BE2C (cell line): ENCODE results near the gene RANGRF. TPM values are rescaled to one million over a fixed set of nuclear protein-coding genes. Genes with fewer than 3 reads are reported as not detected.
A peak's percentile ranks its signal among the peaks of the same experiment; 100 is the strongest.
"Not testable (repeated sequence)": the region's sequence is repeated elsewhere in the genome, so short reads cannot be mapped to it uniquely, and the experiment has no call there.

ENCODE experiments used
- DNase-seq: peaks from one replicate; pipeline ENCODE4 v3.0.0-alpha.2; 2020
- H3K27me3 ChIP-seq: fragments of 250-450 bp; sonication (Bioruptor Pico); 2 replicates; pipeline ENCODE4 v1.5.1; 2020; ENCODE audit warnings: mild to moderate bottlenecking
- H3K36me3 ChIP-seq: fragments of 250-450 bp; sonication (Bioruptor Pico); 2 replicates; pipeline ENCODE4 v1.5.1; 2020; ENCODE audit warnings: mild to moderate bottlenecking
- H3K4me1 ChIP-seq: fragments of 250-450 bp; sonication (Bioruptor Pico); 2 replicates; pipeline ENCODE4 v1.5.1; 2020
- H3K4me3 ChIP-seq: 2 replicates; pipeline ENCODE4 v1.5.1; 2011; ENCODE audit warnings: low read depth, low read length
- H3K9me3 ChIP-seq: fragments of 250-450 bp; sonication (Bioruptor Pico); 2 replicates; pipeline ENCODE4 v1.5.1; 2020
- polyA plus RNA-seq: library from polyadenylated mRNA; unstranded; fragments of >200 nt; gene quantifications from one replicate; pipeline ENCODE4 v1.2.1, GENCODE V29; 2012; ENCODE audit warnings: low read depth, missing spikeins; ENCODE audit not compliant: insufficient read length, insufficient read depth
- TF ChIP-seq, protein P1 (sequence below): IDR thresholded peaks from 2 replicates; pipeline ENCODE4 v1.5.1; 2012; ENCODE audit warnings: mild to moderate bottlenecking, low read depth, low read length

RANGRF gene, protein sequence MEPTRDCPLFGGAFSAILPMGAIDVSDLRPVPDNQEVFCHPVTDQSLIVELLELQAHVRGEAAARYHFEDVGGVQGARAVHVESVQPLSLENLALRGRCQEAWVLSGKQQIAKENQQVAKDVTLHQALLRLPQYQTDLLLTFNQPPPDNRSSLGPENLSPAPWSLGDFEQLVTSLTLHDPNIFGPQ
- 32.7 TPM for polyA plus RNA-seq

DNA sequence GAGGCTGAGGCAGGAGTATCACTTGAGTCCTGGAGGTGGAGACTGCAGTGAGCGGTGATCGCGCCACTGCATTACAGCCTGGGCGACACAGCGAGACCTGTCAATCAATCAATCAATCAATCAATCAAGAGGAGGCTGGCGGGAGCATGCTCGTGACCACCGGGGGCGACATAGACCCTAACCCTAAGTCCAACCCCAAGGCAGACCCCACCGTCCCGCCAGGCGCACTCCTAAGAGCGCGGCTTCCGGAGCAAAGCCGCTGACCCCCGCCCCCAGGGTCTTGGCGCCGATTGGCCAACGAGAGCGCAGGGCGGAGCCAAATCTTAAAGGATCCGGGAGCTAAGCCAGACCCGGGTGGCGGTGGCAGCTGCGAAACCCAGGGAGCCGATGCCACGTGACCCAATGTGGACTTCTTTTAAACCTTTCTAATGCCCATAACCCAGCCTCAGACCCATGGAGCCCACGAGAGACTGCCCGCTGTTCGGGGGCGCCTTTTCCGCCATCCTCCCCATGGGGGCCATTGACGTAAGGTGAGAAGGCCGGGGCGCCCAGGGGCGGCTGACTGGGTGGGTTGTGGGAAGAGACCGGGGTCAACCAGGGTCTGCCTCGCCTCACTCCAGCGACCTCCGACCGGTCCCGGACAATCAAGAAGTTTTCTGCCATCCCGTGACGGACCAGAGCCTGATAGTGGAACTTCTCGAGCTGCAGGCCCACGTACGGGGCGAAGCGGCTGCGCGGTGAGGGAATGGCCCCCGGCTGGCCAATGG lies at the start of gene RANGRF:
Gene RANGRF, plus strand, starts transcription at position 335 of the 767 bp plus-strand sequence. Its CDS starts 119 bp downstream, at position 454.
- Histone ChIP-seq H3K9me3 (no peaks in the 10 kb centered on the region), H3K36me3 (no peaks in the 10 kb centered on the region), H3K27me3 (no peaks in the 10 kb centered on the region), H3K4me1 (no peaks in the 10 kb centered on the region), H3K4me3 (peak within 1 kb of the TSS; percentile 77)
- peak; percentile 85 for DNase-seq
- TF ChIP-seq, protein P1, sequence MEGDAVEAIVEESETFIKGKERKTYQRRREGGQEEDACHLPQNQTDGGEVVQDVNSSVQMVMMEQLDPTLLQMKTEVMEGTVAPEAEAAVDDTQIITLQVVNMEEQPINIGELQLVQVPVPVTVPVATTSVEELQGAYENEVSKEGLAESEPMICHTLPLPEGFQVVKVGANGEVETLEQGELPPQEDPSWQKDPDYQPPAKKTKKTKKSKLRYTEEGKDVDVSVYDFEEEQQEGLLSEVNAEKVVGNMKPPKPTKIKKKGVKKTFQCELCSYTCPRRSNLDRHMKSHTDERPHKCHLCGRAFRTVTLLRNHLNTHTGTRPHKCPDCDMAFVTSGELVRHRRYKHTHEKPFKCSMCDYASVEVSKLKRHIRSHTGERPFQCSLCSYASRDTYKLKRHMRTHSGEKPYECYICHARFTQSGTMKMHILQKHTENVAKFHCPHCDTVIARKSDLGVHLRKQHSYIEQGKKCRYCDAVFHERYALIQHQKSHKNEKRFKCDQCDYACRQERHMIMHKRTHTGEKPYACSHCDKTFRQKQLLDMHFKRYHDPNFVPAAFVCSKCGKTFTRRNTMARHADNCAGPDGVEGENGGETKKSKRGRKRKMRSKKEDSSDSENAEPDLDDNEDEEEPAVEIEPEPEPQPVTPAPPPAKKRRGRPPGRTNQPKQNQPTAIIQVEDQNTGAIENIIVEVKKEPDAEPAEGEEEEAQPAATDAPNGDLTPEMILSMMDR, result no peak

DNA sequence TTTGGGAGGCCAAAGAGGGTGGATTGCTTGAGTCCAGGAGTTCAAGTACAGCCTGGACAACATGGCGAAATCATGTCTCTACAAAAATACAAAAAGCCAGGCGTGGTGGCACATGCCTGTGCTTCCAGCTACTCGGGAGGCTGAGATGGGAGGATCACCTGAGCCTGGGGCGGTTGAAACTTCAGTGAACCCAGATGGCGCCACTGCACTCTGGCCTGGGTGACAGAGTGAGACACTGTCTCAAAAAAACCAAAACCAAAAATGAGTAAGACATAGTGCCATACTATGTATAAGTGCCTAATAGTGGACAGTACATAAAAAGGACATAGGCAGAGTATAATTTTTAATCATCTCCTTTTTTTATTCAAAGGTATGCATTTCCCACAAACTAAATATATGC lies 44.6 kb upstream of the RANGRF start:
- Histone ChIP-seq H3K36me3 (no peaks in the 10 kb centered on the region), H3K4me3 (no peak overlapping the region), H3K27me3 (no peaks in the 10 kb centered on the region), H3K9me3 (no peaks in the 10 kb centered on the region), H3K4me1 (no peaks in the 10 kb centered on the region)
- TF ChIP-seq, protein P1, result no peak
- no peak for DNase-seq

DNA sequence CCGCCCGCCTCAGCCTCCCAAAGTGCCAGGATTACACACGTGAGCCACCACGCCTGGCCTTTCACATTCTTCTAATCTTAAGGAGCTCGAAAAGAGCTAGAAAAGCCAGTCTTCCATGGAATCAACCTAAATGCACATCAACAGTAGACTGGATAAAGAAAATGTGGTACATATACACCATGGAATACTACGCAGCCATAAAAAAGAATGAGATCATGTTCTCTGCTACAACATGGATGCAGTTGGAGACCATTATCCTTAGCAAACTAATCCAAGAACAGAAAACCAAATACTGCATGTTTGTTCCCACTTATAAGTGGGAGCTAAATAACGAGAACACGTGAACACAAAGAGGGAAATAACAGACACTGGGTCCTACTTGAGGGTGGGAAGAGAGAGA lies 43.7 kb upstream of the RANGRF start:
- TF ChIP-seq, protein P1, result no peak
- Histone ChIP-seq H3K4me3 (no peak overlapping the region), H3K36me3 (no peaks in the 10 kb centered on the region), H3K27me3 (no peaks in the 10 kb centered on the region), H3K9me3 (no peaks in the 10 kb centered on the region), H3K4me1 (no peaks in the 10 kb centered on the region)
- DNase-seq, result no peak

DNA sequence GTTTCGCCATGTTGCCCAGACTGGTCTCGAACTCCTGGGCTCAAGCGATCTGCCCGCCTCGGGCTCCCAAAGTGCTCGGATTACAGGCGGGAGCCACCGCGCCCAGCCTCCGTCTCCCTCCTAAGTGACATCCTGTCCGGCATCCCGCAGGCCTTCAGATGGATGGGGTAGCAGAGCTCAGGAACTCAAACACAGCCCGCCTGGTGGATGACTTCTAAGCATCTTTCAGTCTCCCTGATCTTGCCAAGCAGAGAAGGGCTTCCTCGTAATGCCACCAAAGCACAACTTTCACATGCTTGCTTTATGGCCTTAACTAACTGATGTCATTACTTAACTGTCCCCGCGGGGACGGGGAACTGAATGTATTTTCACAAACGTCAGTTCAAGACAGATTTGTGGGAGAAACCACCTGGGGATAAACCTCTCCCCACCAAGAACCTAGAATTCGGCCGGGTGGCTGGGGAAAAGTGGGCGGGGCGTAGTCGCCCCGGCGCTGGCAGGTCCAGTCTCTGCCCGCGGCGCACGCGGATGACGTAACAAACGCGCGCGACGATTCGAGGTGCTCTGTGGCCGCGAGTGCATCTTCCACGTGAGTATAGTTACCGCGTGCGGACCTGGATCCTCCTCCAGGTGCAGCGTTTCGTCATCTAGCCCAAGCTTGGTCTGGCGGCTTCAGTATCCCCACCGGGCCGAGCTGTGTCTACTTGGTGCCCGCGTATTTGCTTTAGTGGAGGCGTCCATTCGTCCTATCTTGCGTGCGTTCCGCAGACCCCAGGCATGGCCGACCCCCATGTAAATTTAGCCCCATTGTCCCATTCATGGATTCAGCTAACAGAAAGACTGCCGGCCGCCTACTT lies 39.5 kb upstream of the RANGRF start, which contains the start of gene PFAS:
Gene PFAS, plus strand, starts transcription at position 539 of the 857 bp plus-strand sequence. CDS start 4,649 bp downstream, outside the sequence.
- Histone ChIP-seq H3K9me3 (no peaks in the 10 kb centered on the region), H3K36me3 (peaks cover 4% of the 10 kb centered on the region), H3K4me1 (no peaks in the 10 kb centered on the region), H3K27me3 (no peaks in the 10 kb centered on the region), H3K4me3 (peak within 1 kb of the TSS; percentile 96)
- peak; percentile 92 for DNase-seq
- TF ChIP-seq, protein P1, result no peak

DNA sequence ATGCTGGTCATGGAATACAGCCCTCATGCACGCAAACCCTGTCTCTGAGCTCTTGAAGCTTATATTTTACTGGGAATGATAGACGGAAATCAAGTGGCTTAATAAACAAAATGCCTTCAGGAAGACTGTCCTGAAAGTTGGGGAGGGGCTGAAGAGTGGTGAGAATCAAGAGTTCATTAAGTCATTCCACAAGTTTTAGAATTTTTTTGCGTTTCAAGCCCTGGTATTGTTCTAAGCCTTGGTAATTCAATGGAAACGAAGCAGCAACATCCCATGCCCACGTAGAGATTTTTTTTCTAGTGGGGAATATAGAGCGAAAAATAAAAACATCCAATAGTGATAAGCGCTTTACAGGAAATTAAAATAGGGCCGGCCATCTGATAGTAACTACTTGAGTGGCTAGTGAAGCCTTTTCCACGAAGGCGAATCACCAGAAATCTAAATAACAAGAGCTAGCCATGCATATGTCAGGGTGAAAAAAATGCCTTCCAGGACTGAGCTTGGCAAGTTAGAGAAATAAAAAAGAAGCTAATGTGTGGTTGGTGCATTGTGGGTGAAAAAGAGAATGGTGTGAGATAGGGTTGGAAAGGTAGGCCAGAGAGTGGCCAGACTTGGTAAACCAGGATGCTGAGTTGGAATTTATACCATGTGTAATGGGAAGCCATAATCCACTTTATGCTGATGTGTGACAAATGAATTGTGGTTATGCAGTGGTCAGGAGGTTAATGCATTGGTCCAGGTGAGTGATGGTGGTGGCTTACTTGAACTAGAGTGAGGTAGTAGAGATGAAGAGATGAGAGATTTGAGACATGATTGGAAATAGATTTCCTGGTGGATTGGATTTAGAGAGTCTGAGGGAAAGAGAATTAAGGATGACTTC lies 38.6 kb upstream of the RANGRF start:
- Histone ChIP-seq H3K27me3 (no peaks in the 10 kb centered on the region), H3K4me1 (no peaks in the 10 kb centered on the region), H3K36me3 (peaks cover 13% of the 10 kb centered on the region), H3K4me3 (peak overlapping the region; percentile 96), H3K9me3 (no peaks in the 10 kb centered on the region)
- TF ChIP-seq, protein P1, result no peak
- no peak for DNase-seq

DNA sequence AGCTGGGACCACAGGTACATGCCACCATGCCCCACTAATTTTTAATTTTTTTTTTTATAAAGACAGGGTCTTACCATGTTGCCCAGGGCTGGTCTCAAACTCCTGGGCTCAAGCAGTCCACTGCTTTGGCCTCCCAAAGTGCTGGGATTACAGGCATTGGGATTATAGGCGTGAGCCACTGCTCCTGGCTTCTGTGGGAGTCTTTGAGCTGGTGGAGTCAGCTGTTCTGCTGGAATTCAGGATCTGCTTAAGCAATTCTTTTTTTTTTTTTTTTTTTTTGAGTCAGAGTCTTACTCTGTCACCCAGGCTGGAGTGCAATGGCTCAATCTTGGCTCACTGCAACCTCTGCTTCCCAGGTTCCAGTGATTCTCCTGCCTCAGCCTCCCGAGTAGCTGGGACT lies 37.1 kb upstream of the RANGRF start:
- not testable (repeated sequence) for DNase-seq, H3K4me1 ChIP-seq, H3K9me3 ChIP-seq, H3K27me3 ChIP-seq, H3K4me3 ChIP-seq
- H3K36me3 ChIP-seq, result peaks cover 24% of the 10 kb centered on the region
